ENCODE measurements around the gene GJB5. TPM values are rescaled to one million over a fixed set of nuclear protein-coding genes. Genes with fewer than 3 reads are reported as not detected.

The GJB5 gene
- total and polyA plus RNA-seq, 10 of the 15 experiments (the other 5 are each of a cell fraction or from before 2014, with no cell fraction given): not detected

DNA sequence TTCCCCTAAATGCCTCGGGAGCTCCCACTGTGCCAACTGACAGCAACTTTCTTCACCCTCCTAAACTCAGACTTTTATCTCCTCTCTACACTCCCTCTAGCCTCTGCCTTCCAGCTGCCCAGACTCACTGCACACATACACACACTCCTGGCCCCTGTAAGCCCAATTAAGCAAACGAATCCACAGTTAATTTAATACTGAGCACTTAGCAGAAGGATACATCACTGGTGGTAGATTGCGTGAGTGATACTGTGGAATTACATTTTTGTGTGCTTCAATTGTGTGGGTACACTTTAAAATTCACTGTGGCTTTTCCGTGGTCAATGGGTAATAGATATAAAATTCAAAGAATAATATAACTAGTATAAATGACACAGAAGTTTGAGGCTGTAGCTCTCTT, 33.6 kb upstream of the GJB5 start:
- Histone ChIP-seq H4K20me1 (ENCODE audit: control insufficient read depth, insufficient read depth) (no peaks in the 10 kb centered on the region), H3K27ac (ENCODE audit: control insufficient read depth, insufficient read depth) (no peak overlapping the region), H3K9me3 (replicated peaks; ENCODE audit: control insufficient read depth, insufficient read depth, low read length) (no peaks in the 10 kb centered on the region), H3K4me1 (ENCODE audit: control insufficient read depth, insufficient read depth, low read length) (no peaks in the 10 kb centered on the region), H3K79me2 (ENCODE audit: control insufficient read depth, insufficient read depth, low read length) (no peaks in the 10 kb centered on the region), H3K27me3 (replicated peaks in 1 of 2; ENCODE audit: control insufficient read depth in 2 of 2, insufficient read depth in 2 of 2, low read length in 1 of 2) (peaks cover 0 to 1% of the 10 kb centered on the region in 2 experiments; a peak in 2 of 4 replicates), H3K4me2 (ENCODE audit: control insufficient read depth, insufficient read depth) (no peak overlapping the region), H3K9ac (ENCODE audit: control insufficient read depth, insufficient read depth, low read length) (no peak overlapping the region), H3K36me3 (ENCODE audit: control insufficient read depth in 2 of 2, insufficient read depth in 2 of 2, low read length in 1 of 2) (no peaks in the 10 kb centered on the region), H3K4me3 (no peak overlapping the region), H2AFZ (ENCODE audit: control insufficient read depth, low read depth, low read length) (no peak overlapping the region)
- TF ChIP-seq EGR1 (IDR thresholded peaks at IDR 0.05; ENCODE audit: borderline replicate concordance in 1 of 2, low read depth in 2 of 2, low read length in 2 of 2) (no peak), WRNIP1 (IDR thresholded peaks at IDR 0.05; ENCODE audit: borderline replicate concordance, low read depth, low read length) (no peak), EED (IDR thresholded peaks at IDR 0.05; ENCODE audit: low read depth) (no peak), HDAC2 (IDR thresholded peaks at IDR 0.05) (no peak), MEF2B (IDR thresholded peaks at IDR 0.05; ENCODE audit: partially characterized antibody, poor library complexity, severe bottlenecking) (no peak), MYB (IDR thresholded peaks at IDR 0.05; ENCODE audit: borderline replicate concordance, low read depth, low read length) (no peak), MYC (IDR thresholded peaks at IDR 0.05; ENCODE audit: insufficient read depth, insufficient read length, insufficient replicate concordance, low read length, severe bottlenecking) (no peak), BMI1 (IDR thresholded peaks at IDR 0.05; ENCODE audit: borderline replicate concordance) (no peak), NR2C1 (IDR thresholded peaks at IDR 0.05) (no peak), TCF12 (IDR thresholded peaks at IDR 0.05; ENCODE audit: low read depth, low read length) (no peak), ZNF24 (IDR thresholded peaks at IDR 0.05) (no peak), ZZZ3 (IDR thresholded peaks at IDR 0.05; ENCODE audit: control insufficient read depth, insufficient read length, low read depth) (no peak), RAD51 (IDR thresholded peaks at IDR 0.05) (no peak), POLR2A (IDR thresholded peaks at IDR 0.05; ENCODE audit: low read depth, low read length) (no peak)
- TF ChIP-seq, protein P1, sequence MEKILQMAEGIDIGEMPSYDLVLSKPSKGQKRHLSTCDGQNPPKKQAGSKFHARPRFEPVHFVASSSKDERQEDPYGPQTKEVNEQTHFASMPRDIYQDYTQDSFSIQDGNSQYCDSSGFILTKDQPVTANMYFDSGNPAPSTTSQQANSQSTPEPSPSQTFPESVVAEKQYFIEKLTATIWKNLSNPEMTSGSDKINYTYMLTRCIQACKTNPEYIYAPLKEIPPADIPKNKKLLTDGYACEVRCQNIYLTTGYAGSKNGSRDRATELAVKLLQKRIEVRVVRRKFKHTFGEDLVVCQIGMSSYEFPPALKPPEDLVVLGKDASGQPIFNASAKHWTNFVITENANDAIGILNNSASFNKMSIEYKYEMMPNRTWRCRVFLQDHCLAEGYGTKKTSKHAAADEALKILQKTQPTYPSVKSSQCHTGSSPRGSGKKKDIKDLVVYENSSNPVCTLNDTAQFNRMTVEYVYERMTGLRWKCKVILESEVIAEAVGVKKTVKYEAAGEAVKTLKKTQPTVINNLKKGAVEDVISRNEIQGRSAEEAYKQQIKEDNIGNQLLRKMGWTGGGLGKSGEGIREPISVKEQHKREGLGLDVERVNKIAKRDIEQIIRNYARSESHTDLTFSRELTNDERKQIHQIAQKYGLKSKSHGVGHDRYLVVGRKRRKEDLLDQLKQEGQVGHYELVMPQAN (conservative IDR thresholded peaks at IDR 0.05): no peak
- TF ChIP-seq, protein P2, sequence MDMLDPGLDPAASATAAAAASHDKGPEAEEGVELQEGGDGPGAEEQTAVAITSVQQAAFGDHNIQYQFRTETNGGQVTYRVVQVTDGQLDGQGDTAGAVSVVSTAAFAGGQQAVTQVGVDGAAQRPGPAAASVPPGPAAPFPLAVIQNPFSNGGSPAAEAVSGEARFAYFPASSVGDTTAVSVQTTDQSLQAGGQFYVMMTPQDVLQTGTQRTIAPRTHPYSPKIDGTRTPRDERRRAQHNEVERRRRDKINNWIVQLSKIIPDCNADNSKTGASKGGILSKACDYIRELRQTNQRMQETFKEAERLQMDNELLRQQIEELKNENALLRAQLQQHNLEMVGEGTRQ (IDR thresholded peaks at IDR 0.05; ENCODE audit: borderline replicate concordance, low read depth, low read length): no peak
- TF ChIP-seq, protein P3, sequence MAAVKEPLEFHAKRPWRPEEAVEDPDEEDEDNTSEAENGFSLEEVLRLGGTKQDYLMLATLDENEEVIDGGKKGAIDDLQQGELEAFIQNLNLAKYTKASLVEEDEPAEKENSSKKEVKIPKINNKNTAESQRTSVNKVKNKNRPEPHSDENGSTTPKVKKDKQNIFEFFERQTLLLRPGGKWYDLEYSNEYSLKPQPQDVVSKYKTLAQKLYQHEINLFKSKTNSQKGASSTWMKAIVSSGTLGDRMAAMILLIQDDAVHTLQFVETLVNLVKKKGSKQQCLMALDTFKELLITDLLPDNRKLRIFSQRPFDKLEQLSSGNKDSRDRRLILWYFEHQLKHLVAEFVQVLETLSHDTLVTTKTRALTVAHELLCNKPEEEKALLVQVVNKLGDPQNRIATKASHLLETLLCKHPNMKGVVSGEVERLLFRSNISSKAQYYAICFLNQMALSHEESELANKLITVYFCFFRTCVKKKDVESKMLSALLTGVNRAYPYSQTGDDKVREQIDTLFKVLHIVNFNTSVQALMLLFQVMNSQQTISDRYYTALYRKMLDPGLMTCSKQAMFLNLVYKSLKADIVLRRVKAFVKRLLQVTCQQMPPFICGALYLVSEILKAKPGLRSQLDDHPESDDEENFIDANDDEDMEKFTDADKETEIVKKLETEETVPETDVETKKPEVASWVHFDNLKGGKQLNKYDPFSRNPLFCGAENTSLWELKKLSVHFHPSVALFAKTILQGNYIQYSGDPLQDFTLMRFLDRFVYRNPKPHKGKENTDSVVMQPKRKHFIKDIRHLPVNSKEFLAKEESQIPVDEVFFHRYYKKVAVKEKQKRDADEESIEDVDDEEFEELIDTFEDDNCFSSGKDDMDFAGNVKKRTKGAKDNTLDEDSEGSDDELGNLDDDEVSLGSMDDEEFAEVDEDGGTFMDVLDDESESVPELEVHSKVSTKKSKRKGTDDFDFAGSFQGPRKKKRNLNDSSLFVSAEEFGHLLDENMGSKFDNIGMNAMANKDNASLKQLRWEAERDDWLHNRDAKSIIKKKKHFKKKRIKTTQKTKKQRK (IDR thresholded peaks at IDR 0.05; ENCODE audit: low read depth, low read length): no peak
- TF ChIP-seq, protein P4, sequence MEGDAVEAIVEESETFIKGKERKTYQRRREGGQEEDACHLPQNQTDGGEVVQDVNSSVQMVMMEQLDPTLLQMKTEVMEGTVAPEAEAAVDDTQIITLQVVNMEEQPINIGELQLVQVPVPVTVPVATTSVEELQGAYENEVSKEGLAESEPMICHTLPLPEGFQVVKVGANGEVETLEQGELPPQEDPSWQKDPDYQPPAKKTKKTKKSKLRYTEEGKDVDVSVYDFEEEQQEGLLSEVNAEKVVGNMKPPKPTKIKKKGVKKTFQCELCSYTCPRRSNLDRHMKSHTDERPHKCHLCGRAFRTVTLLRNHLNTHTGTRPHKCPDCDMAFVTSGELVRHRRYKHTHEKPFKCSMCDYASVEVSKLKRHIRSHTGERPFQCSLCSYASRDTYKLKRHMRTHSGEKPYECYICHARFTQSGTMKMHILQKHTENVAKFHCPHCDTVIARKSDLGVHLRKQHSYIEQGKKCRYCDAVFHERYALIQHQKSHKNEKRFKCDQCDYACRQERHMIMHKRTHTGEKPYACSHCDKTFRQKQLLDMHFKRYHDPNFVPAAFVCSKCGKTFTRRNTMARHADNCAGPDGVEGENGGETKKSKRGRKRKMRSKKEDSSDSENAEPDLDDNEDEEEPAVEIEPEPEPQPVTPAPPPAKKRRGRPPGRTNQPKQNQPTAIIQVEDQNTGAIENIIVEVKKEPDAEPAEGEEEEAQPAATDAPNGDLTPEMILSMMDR (IDR thresholded peaks at IDR 0.05 in 2 of 3, conservative IDR thresholded peaks at IDR 0.05 in 1 of 3; ENCODE audit: control insufficient read depth in 2 of 3, extremely low read depth in 1 of 3, insufficient read depth in 1 of 3, low read depth in 3 of 3, low read length in 3 of 3): no peak
- in situ Hi-C loops (cut with MboI): no loop called here
- DNase-seq (ENCODE audit: low read depth, low spot score): no peak
- 12% methylated on average over 4 of the region's 4 CpGs for WGBS (ENCODE audit: insufficient coverage, insufficient replicate concordance, low lambda C conversion rate, missing lambda C conversion rate)
- RAD21 ChIA-PET (ENCODE audit: unreplicated experiment): no interaction called here
- CTCF ChIA-PET: no interaction called here
- FAIRE-seq: no peak
- no TSS peak for BruUV-seq (replicated peaks)
- intact Hi-C loops (cut with micrococcal nuclease; ENCODE audit: unreplicated experiment): no loop called here
- ATAC-seq: no peak
- SMC1A ChIA-PET (ENCODE audit: uncharacterized antibody, unreplicated experiment): no interaction called here
- POLR2A ChIA-PET: no interaction called here

All from GM12878 (cell line).